Gastroesophageal sphincter (tissue), 4 donors: Measurements from ENCODE around the gene ATP8A1. TPM values are rescaled to one million over a fixed set of nuclear protein-coding genes. Genes with fewer than 3 reads are reported as not detected.

Source experiments
- ATAC-seq: fragments of 150-250 bp; one replicate; pipeline ENCODE4 v1.9.1; 2016; ENCODE audit warnings: mild to moderate bottlenecking, moderate library complexity
- H3K27ac ChIP-seq, 4 donors: fragments of 200-600 bp; sonication (generic) in 3 of 4; 1 replicate in 3 of 4; 2 replicates in 1 of 4; pipeline ENCODE4 v1.5.1; 2016 to 2019
- H3K27me3 ChIP-seq: fragments of 200-600 bp; sonication (generic); one replicate; pipeline ENCODE4 v1.5.1; 2019
- H3K36me3 ChIP-seq, 2 donors: fragments of 200-600 bp; sonication (generic); one replicate each; pipeline ENCODE4 v1.5.1; 2019; ENCODE audit warnings: control low read depth in 1 of 2
- H3K4me1 ChIP-seq, 3 donors: fragments of 200-600 bp; sonication (generic); 1 replicate in 2 of 3; 2 replicates in 1 of 3; pipeline ENCODE4 v1.5.1; 2016 to 2019; ENCODE audit warnings: control low read depth in 2 of 3
- H3K4me3 ChIP-seq, 2 donors: fragments of 200-600 bp; sonication (generic); one replicate each; pipeline ENCODE4 v1.5.1; 2019; ENCODE audit warnings: mild to moderate bottlenecking in 1 of 2, moderate library complexity in 1 of 2
- H3K9me3 ChIP-seq, 3 donors: fragments of 200-600 bp; sonication (generic); one replicate each; pipeline ENCODE4 v1.5.1; 2017 to 2019; ENCODE audit warnings: control low read depth in 2 of 3
- EP300 ChIP-seq: sonication (generic); formaldehyde crosslinking; IDR thresholded peaks from one replicate; pipeline ENCODE4 v1.6.1; 2017; ENCODE audit warnings: antibody characterized with exemption, mild to moderate bottlenecking
- POLR2A ChIP-seq, 2 donors: fragments of 450-650 bp; IDR thresholded peaks; one replicate each; pipeline ENCODE4 v1.6.1; 2017; ENCODE audit warnings: antibody characterized with exemption in 2 of 2, mild to moderate bottlenecking in 2 of 2, moderate library complexity in 1 of 2
- POLR2AphosphoS5 ChIP-seq: sonication (generic); formaldehyde crosslinking; IDR thresholded peaks from one replicate; pipeline ENCODE4 v1.6.1; 2017; ENCODE audit warnings: antibody characterized with exemption
- WGBS, 2 donors: methylation state at CpG; one replicate each; pipeline ENCODE4 v1.1.5; 2018; ENCODE audit warnings: low coverage in 1 of 2; 5-methylcytosine and 5-hydroxymethylcytosine counted together
- total RNA-seq, 4 donors: library from RNA; depleted of rRNA; stranded (reverse); fragments of >200 nt; gene quantifications; one replicate each; pipeline ENCODE4 v1.1.0, GENCODE V29; 2016
- TF ChIP-seq, protein P1 (sequence below), 4 experiments: fragments of 200-600 bp in 2 of 4; fragments of 450-650 bp in 2 of 4; sonication (generic) in 1 of 4; IDR thresholded peaks; one replicate each; pipeline ENCODE4 v1.5.1; 2017 to 2019; ENCODE audit warnings: antibody characterized with exemption in 4 of 4, mild to moderate bottlenecking in 2 of 4, moderate library complexity in 2 of 4

ATP8A1 gene
- total RNA-seq, 4 donors from 2014 or later, result 5.6 to 21.9 (median 8.9) TPM

DNA sequence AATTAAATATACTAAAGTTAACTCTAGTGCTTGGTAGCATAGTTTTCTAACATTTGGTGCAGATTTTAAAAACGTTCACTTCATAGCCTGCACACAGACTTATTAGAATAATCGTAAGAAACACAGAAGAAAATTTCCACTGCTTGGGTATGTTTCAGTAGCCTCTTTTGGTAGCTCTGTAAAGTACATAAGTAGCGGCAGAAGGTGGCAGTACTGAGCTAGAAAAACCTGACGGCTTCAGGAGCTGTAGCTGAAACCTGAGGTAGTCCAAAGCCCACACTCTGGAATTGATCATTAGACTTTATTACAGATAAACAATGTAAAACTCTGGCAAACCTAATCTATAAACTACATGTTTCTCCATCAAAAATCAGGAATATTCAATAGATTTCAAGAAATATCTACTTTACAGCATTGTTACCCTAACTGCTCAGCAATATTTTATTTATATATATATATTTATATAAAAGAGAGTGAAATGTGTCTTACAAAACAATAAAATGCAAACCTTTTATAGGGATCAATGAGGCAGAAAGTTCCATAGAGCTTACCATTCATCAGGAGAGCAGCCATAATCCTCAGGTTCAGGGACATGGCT lies 88.2 kb downstream of the ATP8A1 start:
- Histone ChIP-seq H3K4me3 (no peak overlapping the region), H3K27me3 (no peaks in the 10 kb centered on the region), H3K4me1 (peaks cover 0 to 8% (median 0%) of the 10 kb centered on the region in 3 donors), H3K27ac (no peak overlapping the region), H3K36me3 (no peaks in the 10 kb centered on the region), H3K9me3 (no peaks in the 10 kb centered on the region)
- WGBS, 2 donors, result 0% methylated on average over 4 of the region's 4 CpGs
- TF ChIP-seq, protein P1, sequence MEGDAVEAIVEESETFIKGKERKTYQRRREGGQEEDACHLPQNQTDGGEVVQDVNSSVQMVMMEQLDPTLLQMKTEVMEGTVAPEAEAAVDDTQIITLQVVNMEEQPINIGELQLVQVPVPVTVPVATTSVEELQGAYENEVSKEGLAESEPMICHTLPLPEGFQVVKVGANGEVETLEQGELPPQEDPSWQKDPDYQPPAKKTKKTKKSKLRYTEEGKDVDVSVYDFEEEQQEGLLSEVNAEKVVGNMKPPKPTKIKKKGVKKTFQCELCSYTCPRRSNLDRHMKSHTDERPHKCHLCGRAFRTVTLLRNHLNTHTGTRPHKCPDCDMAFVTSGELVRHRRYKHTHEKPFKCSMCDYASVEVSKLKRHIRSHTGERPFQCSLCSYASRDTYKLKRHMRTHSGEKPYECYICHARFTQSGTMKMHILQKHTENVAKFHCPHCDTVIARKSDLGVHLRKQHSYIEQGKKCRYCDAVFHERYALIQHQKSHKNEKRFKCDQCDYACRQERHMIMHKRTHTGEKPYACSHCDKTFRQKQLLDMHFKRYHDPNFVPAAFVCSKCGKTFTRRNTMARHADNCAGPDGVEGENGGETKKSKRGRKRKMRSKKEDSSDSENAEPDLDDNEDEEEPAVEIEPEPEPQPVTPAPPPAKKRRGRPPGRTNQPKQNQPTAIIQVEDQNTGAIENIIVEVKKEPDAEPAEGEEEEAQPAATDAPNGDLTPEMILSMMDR (IDR thresholded peaks at IDR 0.05), result peak; percentile 53 to 75 (median 63)
- TF ChIP-seq POLR2AphosphoS5, result no peak
- peak; percentile 60 for ATAC-seq

DNA sequence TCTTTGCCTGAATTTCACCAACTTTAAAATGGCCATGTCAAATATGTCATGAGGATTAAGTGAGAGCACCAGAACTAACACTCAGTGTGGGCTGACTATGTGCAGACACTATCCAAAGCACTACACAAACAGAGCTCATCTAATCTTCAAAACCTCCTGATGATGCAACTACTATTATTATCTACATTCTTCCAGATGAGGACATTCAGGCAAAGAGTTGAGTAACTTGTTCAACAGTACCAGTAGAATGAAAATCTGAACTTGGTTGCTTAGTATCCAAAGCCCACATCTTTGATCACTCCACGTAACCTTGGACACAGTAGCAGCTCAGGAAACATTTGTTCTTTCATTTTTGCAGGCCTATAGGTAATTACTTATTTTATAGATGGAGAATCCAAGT lies 90.1 kb downstream of the ATP8A1 start:
- H3K4me1 ChIP-seq, result peaks cover 0 to 8% (median 0%) of the 10 kb centered on the region in 3 donors
- TF ChIP-seq EP300 (no peak), POLR2A (IDR thresholded peaks at IDR 0.05) (no peak), POLR2AphosphoS5 (no peak)
- TF ChIP-seq, protein P1 (IDR thresholded peaks at IDR 0.05), result no peak
- H3K27ac ChIP-seq, result no peak overlapping the region
- no peaks in the 10 kb centered on the region for H3K27me3 ChIP-seq
- ATAC-seq, result no peak
- 78 to 90% methylated on average over 1 of the region's 1 CpG for WGBS, 2 donors
- peaks cover 0 to 8% of the 10 kb centered on the region in 2 donors for H3K36me3 ChIP-seq
- H3K4me3 ChIP-seq, result no peak overlapping the region
- H3K9me3 ChIP-seq, result no peaks in the 10 kb centered on the region

DNA sequence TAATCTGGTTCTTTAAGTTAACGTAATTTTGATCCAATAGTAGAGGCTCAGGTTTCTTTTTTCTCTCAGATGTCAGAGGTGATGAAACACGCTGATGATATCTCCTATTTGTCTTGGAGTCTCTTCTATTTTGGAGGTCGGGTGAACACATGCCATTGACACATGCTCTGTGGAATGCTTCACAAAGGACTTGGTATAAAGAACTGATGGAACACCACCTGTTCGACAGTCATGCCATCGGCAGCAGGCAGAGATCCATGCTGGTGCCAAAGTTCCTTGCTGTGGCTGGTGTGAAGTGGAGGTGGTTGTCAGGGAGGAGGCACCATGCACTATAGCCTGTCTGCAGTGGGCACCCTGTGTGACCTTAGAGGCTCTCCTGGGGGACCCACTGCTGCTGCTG lies 94.9 kb downstream of the ATP8A1 start:
- Histone ChIP-seq H3K36me3 (peaks cover 0 to 8% of the 10 kb centered on the region in 2 donors), H3K27ac (no peak overlapping the region), H3K4me1 (no peaks in the 10 kb centered on the region), H3K9me3 (no peaks in the 10 kb centered on the region), H3K4me3 (no peak overlapping the region), H3K27me3 (no peaks in the 10 kb centered on the region)
- TF ChIP-seq POLR2AphosphoS5, result no peak
- TF ChIP-seq EP300, result no peak
- TF ChIP-seq, protein P1 (IDR thresholded peaks at IDR 0.05), result no peak
- no peak for TF ChIP-seq POLR2A (IDR thresholded peaks at IDR 0.05)
- 62 to 80% methylated on average over 3 of the region's 5 CpGs for WGBS, 2 donors
- ATAC-seq, result no peak

DNA sequence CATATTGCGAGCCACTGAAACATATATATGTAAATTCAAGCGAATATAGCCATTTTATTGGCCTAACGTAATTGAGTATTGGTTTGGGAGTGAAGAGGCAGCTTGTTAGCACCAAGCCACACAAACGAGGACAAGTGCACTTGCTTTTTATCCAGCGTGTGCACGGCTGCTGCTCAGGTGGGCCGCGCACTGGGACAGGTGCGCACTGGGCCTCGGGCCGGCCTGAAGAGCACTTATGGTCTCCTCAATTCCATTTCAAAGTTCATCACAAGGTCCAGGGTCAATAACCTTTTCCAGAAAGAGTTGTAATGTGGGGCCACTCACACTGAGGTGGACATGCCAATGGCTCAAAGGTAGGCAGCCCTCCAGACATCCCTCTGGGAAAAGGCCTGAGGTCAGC lies 95.9 kb downstream of the ATP8A1 start:
- H3K4me3 ChIP-seq, result no peak overlapping the region
- TF ChIP-seq EP300, result no peak
- no peak for TF ChIP-seq POLR2AphosphoS5
- TF ChIP-seq POLR2A (IDR thresholded peaks at IDR 0.05), result no peak
- TF ChIP-seq, protein P1 (IDR thresholded peaks at IDR 0.05), result no peak
- H3K27me3 ChIP-seq, result no peaks in the 10 kb centered on the region
- 93 to 98% methylated on average over 11 of the region's 11 CpGs for WGBS, 2 donors
- ATAC-seq, result no peak
- H3K36me3 ChIP-seq, result peaks cover 0 to 8% of the 10 kb centered on the region in 2 donors
- no peaks in the 10 kb centered on the region for H3K4me1 ChIP-seq
- no peaks in the 10 kb centered on the region for H3K9me3 ChIP-seq
- no peak overlapping the region for H3K27ac ChIP-seq

DNA sequence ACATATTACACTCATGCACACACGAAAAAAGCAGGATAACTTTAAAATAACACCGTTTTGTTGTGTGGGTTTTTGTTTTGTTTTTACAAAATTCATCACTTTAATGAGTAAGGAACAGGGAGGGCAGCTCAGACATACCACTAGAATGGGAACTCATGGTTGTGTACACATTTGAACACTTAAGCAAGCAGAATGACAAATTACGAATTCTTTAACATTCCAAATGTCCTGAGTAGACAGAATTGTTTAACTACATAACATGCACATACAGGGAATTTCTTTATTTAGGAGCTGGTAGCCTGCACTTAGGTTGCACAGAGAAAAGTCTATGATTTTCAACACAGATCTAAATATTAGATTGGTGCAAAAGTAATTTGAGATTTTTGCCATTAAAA lies 96.4 kb downstream of the ATP8A1 start:
- WGBS, 2 donors, result 73 to 74% methylated on average over 3 of the region's 3 CpGs
- no peaks in the 10 kb centered on the region for H3K27me3 ChIP-seq
- ATAC-seq, result no peak
- H3K36me3 ChIP-seq, result peaks cover 0 to 8% of the 10 kb centered on the region in 2 donors
- TF ChIP-seq, protein P1 (IDR thresholded peaks at IDR 0.05), result no peak
- TF ChIP-seq POLR2AphosphoS5 (no peak), POLR2A (IDR thresholded peaks at IDR 0.05) (no peak)
- H3K9me3 ChIP-seq, result no peaks in the 10 kb centered on the region
- H3K4me1 ChIP-seq, result no peaks in the 10 kb centered on the region
- no peak overlapping the region for H3K4me3 ChIP-seq
- no peak overlapping the region for H3K27ac ChIP-seq
